ENCODE measurements around the gene NENF.
"Not testable (repeated sequence)": the region's sequence is repeated elsewhere in the genome, so short reads cannot be mapped to it uniquely, and the experiment has no call there.

- TF ChIP-seq CTCF, POLR2AphosphoS5, POLR2A (IDR thresholded peaks at IDR 0.05): not testable (repeated sequence)
These were observed 36.9 kb upstream of the NENF start for GRCh38 chr1:212395678-212396437.

All from breast epithelium (tissue), 3 donors.